ENCODE data around the gene TTC9. TPM values are rescaled to one million over a fixed set of nuclear protein-coding genes. Genes with fewer than 3 reads are reported as not detected.

The TTC9 gene
- 0.49 TPM for total RNA-seq (2021; ENCODE audit: unreplicated experiment)
- 0.17 TPM for polyA plus RNA-seq (2012; ENCODE audit: insufficient read length)
- Bru-seq, nascent RNA, result percentile 23 among the genes with signal in this experiment
- percentile 25 among the genes with signal in this experiment for BruChase-seq, experiment 1, labeled RNA remaining after a 2-hour chase
- BruChase-seq, experiment 2, labeled RNA remaining after a 6-hour chase, result percentile 21 among the genes with signal in this experiment
- long read RNA-seq, full-length matches to known transcripts, result 3 of 3 reads
- long read RNA-seq, partial matches to known transcripts, result 0 of 3 reads
- long read RNA-seq, other reads (novel, unspliced or antisense), result 0 of 3 reads

DNA sequence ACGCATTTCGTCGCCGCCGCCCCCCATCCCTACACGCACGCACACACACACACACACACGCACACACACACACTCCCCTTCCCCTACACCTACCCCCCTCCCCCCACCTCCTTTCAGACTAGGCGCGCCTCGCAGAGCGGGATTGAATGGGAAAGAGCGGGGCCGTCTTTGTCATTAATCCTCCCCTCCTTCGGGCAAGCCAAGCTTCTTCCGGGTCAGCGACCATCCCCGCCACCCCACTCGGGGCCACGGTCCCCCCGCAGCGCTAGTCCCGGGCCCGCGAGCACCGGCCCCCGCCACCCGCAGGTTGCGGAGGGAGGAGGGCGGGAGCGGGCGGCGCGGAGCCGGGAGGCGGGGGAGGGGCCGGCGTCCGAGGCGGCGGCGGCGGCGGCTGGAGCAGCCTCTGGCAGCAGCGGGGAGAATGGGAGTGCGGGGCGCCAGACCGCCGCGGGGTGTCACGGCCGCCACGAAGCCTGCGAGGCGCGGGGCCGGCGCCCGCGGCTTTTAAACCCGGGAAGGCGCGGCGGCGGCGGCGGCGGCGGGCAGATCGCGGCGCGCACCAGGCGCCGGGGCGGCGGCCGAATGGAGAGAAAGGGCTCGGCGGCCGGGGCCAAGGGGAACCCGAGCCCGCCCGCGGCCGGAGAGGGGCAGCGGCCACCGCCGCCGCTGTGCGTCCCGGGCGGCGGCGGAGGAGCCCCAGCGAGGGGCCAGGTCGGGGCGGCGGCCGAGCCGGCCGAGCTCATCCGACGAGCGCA, at the start of gene TTC9:
TTC9 (plus strand) TSS at position 369 of the 755 bp plus-strand sequence; CDS start at position 583, 214 bp downstream.
- DNase-seq (ENCODE audit: low read depth, low spot score), result no peak
- ChIA-PET CTCF (no interaction called here), POLR2A (no interaction called here)
- in situ Hi-C loops (cut with HindIII; ENCODE audit: low pct_unique_long_range_greater_than_20kb, low sequenced_read_pairs) (no loop called here), intact Hi-C loops (cut with micrococcal nuclease; ENCODE audit: unreplicated experiment) (no loop called here)
- Histone ChIP-seq H3K4me1 (ENCODE audit: control insufficient read depth, insufficient read depth, low read length) (no peaks in the 10 kb centered on the region), H3K4me3 (ENCODE audit: low read depth in 2 of 2, low read length in 2 of 2) (peak within 1 kb of the TSS; percentile 43 to 44), H3K9me3 (ENCODE audit: control insufficient read depth, insufficient read depth, low read depth, low read length) (no peaks in the 10 kb centered on the region), H3K27ac (ENCODE audit: low read length) (no peak within 1 kb of the TSS), H3K36me3 (ENCODE audit: control insufficient read depth, insufficient read depth, low read length) (no peaks in the 10 kb centered on the region), H3K27me3 (ENCODE audit: control insufficient read depth, insufficient read depth, low read length) (peaks cover 20% of the 10 kb centered on the region)
- TF ChIP-seq SIN3A (IDR thresholded peaks at IDR 0.05; ENCODE audit: borderline replicate concordance, insufficient read depth, low read depth, low read length), result no peak
- no TSS peak for BruUV-seq (replicated peaks)
- ATAC-seq, result peak; percentile 72

DNA sequence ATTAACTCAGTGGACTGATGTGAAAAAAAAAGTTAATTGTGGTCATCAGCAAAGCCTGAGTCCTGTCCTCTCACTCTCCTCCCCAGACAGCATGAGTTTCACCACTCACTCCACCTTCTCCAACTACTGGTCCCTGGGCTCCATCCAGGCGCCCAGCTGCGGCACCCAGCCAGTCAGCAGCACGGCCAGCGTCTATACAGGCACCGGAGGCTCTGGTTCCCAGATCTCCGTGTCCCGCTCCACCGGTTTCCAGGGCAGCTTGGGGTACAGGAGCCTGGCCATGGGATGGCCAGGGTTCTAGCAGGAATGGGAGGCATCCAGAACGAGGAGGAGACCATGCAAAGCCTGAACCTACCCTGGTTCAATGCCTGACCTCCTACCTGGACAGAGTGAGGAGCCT, 47.3 kb upstream of the TTC9 start:
- DNase-seq (ENCODE audit: low read depth, low spot score) (no peak), ATAC-seq (no peak)
- peaks cover 7% of the 10 kb centered on the region for H3K36me3 ChIP-seq (ENCODE audit: control insufficient read depth, insufficient read depth, low read length)
- no peaks in the 10 kb centered on the region for H3K27me3 ChIP-seq (ENCODE audit: control insufficient read depth, insufficient read depth, low read length)
- peaks cover 7% of the 10 kb centered on the region; the same call in 1 of the 2 replicates for H3K4me1 ChIP-seq (ENCODE audit: control insufficient read depth, insufficient read depth, low read length)
- no peak overlapping the region for H3K27ac ChIP-seq (ENCODE audit: low read length)
- BruUV-seq (replicated peaks), result no TSS peak
- H3K9me3 ChIP-seq (ENCODE audit: control insufficient read depth, insufficient read depth, low read depth, low read length), result no peaks in the 10 kb centered on the region
- no peak overlapping the region for H3K4me3 ChIP-seq (ENCODE audit: low read depth in 2 of 2, low read length in 2 of 2)
- TF ChIP-seq, protein P1, sequence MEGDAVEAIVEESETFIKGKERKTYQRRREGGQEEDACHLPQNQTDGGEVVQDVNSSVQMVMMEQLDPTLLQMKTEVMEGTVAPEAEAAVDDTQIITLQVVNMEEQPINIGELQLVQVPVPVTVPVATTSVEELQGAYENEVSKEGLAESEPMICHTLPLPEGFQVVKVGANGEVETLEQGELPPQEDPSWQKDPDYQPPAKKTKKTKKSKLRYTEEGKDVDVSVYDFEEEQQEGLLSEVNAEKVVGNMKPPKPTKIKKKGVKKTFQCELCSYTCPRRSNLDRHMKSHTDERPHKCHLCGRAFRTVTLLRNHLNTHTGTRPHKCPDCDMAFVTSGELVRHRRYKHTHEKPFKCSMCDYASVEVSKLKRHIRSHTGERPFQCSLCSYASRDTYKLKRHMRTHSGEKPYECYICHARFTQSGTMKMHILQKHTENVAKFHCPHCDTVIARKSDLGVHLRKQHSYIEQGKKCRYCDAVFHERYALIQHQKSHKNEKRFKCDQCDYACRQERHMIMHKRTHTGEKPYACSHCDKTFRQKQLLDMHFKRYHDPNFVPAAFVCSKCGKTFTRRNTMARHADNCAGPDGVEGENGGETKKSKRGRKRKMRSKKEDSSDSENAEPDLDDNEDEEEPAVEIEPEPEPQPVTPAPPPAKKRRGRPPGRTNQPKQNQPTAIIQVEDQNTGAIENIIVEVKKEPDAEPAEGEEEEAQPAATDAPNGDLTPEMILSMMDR (IDR thresholded peaks at IDR 0.05), result no peak
- no peak for TF ChIP-seq SIN3A (IDR thresholded peaks at IDR 0.05; ENCODE audit: borderline replicate concordance, insufficient read depth, low read depth, low read length)
- in situ Hi-C loops (cut with HindIII; ENCODE audit: low pct_unique_long_range_greater_than_20kb, low sequenced_read_pairs), result no loop called here
- ChIA-PET CTCF (no interaction called here), POLR2A (no interaction called here)
- intact Hi-C loops (cut with micrococcal nuclease; ENCODE audit: unreplicated experiment), result no loop called here

DNA sequence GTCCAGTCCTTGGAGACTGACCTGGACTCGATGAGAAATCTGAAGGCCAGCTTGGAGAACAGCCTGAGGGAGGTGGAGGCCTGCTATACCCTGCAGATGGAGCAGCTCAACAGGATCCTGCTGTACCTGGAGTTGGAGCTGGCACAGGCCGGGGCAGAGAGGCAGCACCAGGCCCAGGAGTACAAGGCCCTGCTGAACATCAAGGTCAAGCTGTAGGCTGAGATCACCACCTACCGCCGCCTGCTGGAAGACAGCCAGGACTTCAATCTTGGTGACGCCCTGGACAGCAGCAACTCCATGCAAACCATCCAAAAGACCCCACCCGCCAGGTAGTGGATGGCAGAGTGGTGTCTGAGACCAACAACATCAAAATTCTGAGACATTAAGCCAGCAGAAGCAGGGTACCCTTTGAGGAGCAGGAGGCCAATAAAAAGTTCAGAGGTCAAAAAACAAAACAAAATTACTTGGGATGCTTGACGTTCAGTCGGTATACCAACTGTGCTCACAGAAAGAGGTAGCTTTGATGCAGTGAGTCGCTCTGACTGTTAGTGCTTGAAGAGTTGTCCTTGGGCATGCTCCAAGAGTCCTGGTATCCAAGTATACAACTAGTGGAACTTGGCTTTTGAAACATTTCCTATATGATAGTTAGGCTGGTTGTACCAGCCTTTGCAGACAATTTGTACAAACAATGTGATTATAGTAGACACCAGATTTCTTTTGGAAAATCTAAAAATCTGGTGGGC, 46.1 kb upstream of the TTC9 start:
- BruUV-seq (replicated peaks), result no TSS peak
- Histone ChIP-seq H3K27me3 (ENCODE audit: control insufficient read depth, insufficient read depth, low read length) (no peaks in the 10 kb centered on the region), H3K9me3 (ENCODE audit: control insufficient read depth, insufficient read depth, low read depth, low read length) (no peaks in the 10 kb centered on the region), H3K27ac (ENCODE audit: low read length) (no peak overlapping the region), H3K4me1 (ENCODE audit: control insufficient read depth, insufficient read depth, low read length) (peaks cover 7% of the 10 kb centered on the region; the same call in 1 of the 2 replicates), H3K4me3 (ENCODE audit: low read depth in 2 of 2, low read length in 2 of 2) (no peak overlapping the region), H3K36me3 (ENCODE audit: control insufficient read depth, insufficient read depth, low read length) (peaks cover 15% of the 10 kb centered on the region)
- CTCF ChIA-PET, result no interaction called here
- POLR2A ChIA-PET, result no interaction called here
- TF ChIP-seq TCF7L2 (IDR thresholded peaks at IDR 0.05; ENCODE audit: low read depth, low read length), result no peak
- TF ChIP-seq, protein P1 (IDR thresholded peaks at IDR 0.05), result no peak
- no peak for TF ChIP-seq POLR2AphosphoS5 (IDR thresholded peaks at IDR 0.05; ENCODE audit: low read depth, low read length)
- intact Hi-C loops (cut with micrococcal nuclease; ENCODE audit: unreplicated experiment), result loop anchor here (5.0 kb wide), 1 partner anchor 83 kb away; no protein-coding TSS in a partner anchor
- in situ Hi-C loops (cut with HindIII; ENCODE audit: low pct_unique_long_range_greater_than_20kb, low sequenced_read_pairs), result no loop called here
- no peak for DNase-seq (ENCODE audit: low read depth, low spot score)
- ATAC-seq, result no peak

Data from Panc1 (cell line).